ENCODE data around the gene FLCN. TPM values are rescaled to one million over a fixed set of nuclear protein-coding genes. Genes with fewer than 3 reads are reported as not detected.
"Not testable (repeated sequence)": the region's sequence is repeated elsewhere in the genome, so short reads cannot be mapped to it uniquely, and the experiment has no call there.

The FLCN gene
- total RNA-seq, 1 experiment from 2014 or later, result 38.8 TPM

- H3K27me3 ChIP-seq (ENCODE audit: insufficient read depth, low read depth), result no peaks in the 10 kb centered on the region
- H4K20me1 ChIP-seq (ENCODE audit: insufficient read depth), result peaks cover 42% of the 10 kb centered on the region
- H3K79me2 ChIP-seq (ENCODE audit: low read depth), result peaks cover 47% of the 10 kb centered on the region
- POLR2A ChIA-PET (ENCODE audit: unreplicated experiment), result interaction anchor here (0.6 to 0.7 kb wide), 3 partner anchors 32 to 311 kb away, joined by 4 to 7 read pairs (median 5); partner anchors contain the start of gene PEMT
- no peaks in the 10 kb centered on the region for H3K9me3 ChIP-seq (ENCODE audit: insufficient read depth, low read depth)
- H2AFZ ChIP-seq, result peak within 1 kb of the TSS; percentile 95
- H3K36me3 ChIP-seq (ENCODE audit: low read depth), result 0 out of 2 replicates have a peak, but pooled peaks cover 8% of the 10 kb centered on the region
- H3K4me3 ChIP-seq, result peak within 1 kb of the TSS; percentile 87
- H3K4me1 ChIP-seq (replicated peaks; ENCODE audit: insufficient read depth), result peaks cover 12% of the 10 kb centered on the region
- BruUV-seq (replicated peaks), result no TSS peak
- peak; percentile 94 to 95 for DNase-seq
- TF ChIP-seq EZH2 (IDR thresholded peaks at IDR 0.05; ENCODE audit: low read depth) (no peak), CTCF (conservative IDR thresholded peaks at IDR 0.05) (no peak)
- peak within 1 kb of the TSS; percentile 79 for H3K4me2 ChIP-seq
- H3K27ac ChIP-seq, result peak within 1 kb of the TSS; percentile 58
- CTCF ChIA-PET, result interaction anchor here (0.6 to 0.7 kb wide), 2 partner anchors 215 to 1082 kb away, joined by 3 to 17 read pairs; partner anchors contain the start of gene RASD1
- H3K9me2 ChIP-seq (ENCODE audit: insufficient read depth), result no peaks in the 10 kb centered on the region
- intact Hi-C loops (cut with micrococcal nuclease; ENCODE audit: unreplicated experiment), result loop anchor here (1.0 to 5.0 kb wide), 2 partner anchors 22 to 901 kb away; partner anchors contain the start of genes ALKBH5 and NT5M
- H3F3A ChIP-seq (ENCODE audit: insufficient read depth, low read depth), result peaks cover 6% of the 10 kb centered on the region; the same call in 1 of the 2 replicates
Measured at GRCh38 chr17:17280613-17281549, 43.9 kb upstream of the FLCN start, which contains the start of gene COPS3. Gene COPS3 (minus strand): TSS chr17:17281246. CDS start chr17:17281186, 60 bp downstream.

- Histone ChIP-seq H3F3A (ENCODE audit: insufficient read depth, low read depth) (peaks cover 6% of the 10 kb centered on the region; the same call in 1 of the 2 replicates), H2AFZ (no peak overlapping the region), H3K36me3 (ENCODE audit: low read depth) (0 out of 2 replicates have a peak, but pooled peaks cover 9% of the 10 kb centered on the region), H4K20me1 (ENCODE audit: insufficient read depth) (peaks cover 54% of the 10 kb centered on the region), H3K9me3 (ENCODE audit: insufficient read depth, low read depth) (no peaks in the 10 kb centered on the region), H3K9me2 (ENCODE audit: insufficient read depth) (no peaks in the 10 kb centered on the region), H3K4me2 (peak overlapping the region; percentile 79), H3K4me1 (replicated peaks; ENCODE audit: insufficient read depth) (peaks cover 12% of the 10 kb centered on the region), H3K79me2 (ENCODE audit: low read depth) (peaks cover 58% of the 10 kb centered on the region), H3K27me3 (ENCODE audit: insufficient read depth, low read depth) (no peaks in the 10 kb centered on the region), H3K27ac (no peak overlapping the region), H3K4me3 (peak overlapping the region; percentile 87)
- ChIA-PET CTCF (no interaction called here), POLR2A (ENCODE audit: unreplicated experiment) (no interaction called here)
- BruUV-seq (replicated peaks), result no TSS peak
- DNase-seq, result no peak
- intact Hi-C loops (cut with micrococcal nuclease; ENCODE audit: unreplicated experiment), result no loop called here
- TF ChIP-seq EZH2 (IDR thresholded peaks at IDR 0.05; ENCODE audit: low read depth), result no peak
Measured at GRCh38 chr17:17279316-17279715, 42.3 kb upstream of the FLCN start.

GRCh38 chr17:17277431-17277830 is 40.5 kb upstream of the FLCN start:
- H3K4me2 ChIP-seq; H3K9me3 ChIP-seq (ENCODE audit: insufficient read depth, low read depth); H3K27ac ChIP-seq; POLR2A ChIA-PET (ENCODE audit: unreplicated experiment); H3K4me3 ChIP-seq; H2AFZ ChIP-seq; H3K27me3 ChIP-seq (ENCODE audit: insufficient read depth, low read depth); DNase-seq; H3K9me2 ChIP-seq (ENCODE audit: insufficient read depth); H3F3A ChIP-seq (ENCODE audit: insufficient read depth, low read depth); intact Hi-C loops (cut with micrococcal nuclease; ENCODE audit: unreplicated experiment); BruUV-seq (replicated peaks): not testable (repeated sequence)
- peaks cover 70% of the 10 kb centered on the region for H3K79me2 ChIP-seq (ENCODE audit: low read depth)
- peaks cover 12% of the 10 kb centered on the region for H3K4me1 ChIP-seq (replicated peaks; ENCODE audit: insufficient read depth)
- CTCF ChIA-PET, result interaction anchor here (0.7 kb wide), 1 partner anchor 14 kb away, joined by 3 read pairs; no protein-coding TSS in a partner anchor
- 0 out of 2 replicates have a peak, but pooled peaks cover 15% of the 10 kb centered on the region for H3K36me3 ChIP-seq (ENCODE audit: low read depth)
- H4K20me1 ChIP-seq (ENCODE audit: insufficient read depth), result peaks cover 56% of the 10 kb centered on the region

GRCh38 chr17:17275971-17276370 is 39.0 kb upstream of the FLCN start:
- H3K36me3 ChIP-seq (ENCODE audit: low read depth), result peaks cover 21% of the 10 kb centered on the region; the same call in 1 of the 2 replicates
- no peak overlapping the region for H3K27ac ChIP-seq
- H3K27me3 ChIP-seq (ENCODE audit: insufficient read depth, low read depth), result no peaks in the 10 kb centered on the region
- H3K4me2 ChIP-seq, result no peak overlapping the region
- CTCF ChIA-PET, result no interaction called here
- H4K20me1 ChIP-seq (ENCODE audit: insufficient read depth), result peaks cover 67% of the 10 kb centered on the region
- POLR2A ChIA-PET (ENCODE audit: unreplicated experiment), result no interaction called here
- no peak overlapping the region for H3K4me3 ChIP-seq
- peaks cover 12% of the 10 kb centered on the region for H3K4me1 ChIP-seq (replicated peaks; ENCODE audit: insufficient read depth)
- H3K9me3 ChIP-seq (ENCODE audit: insufficient read depth, low read depth), result no peaks in the 10 kb centered on the region
- H3K79me2 ChIP-seq (ENCODE audit: low read depth), result peaks cover 76% of the 10 kb centered on the region
- H3F3A ChIP-seq (ENCODE audit: insufficient read depth, low read depth), result peaks cover 10% of the 10 kb centered on the region; the same call in 1 of the 2 replicates
- H3K9me2 ChIP-seq (ENCODE audit: insufficient read depth), result no peaks in the 10 kb centered on the region
- BruUV-seq (replicated peaks), result no TSS peak
- H2AFZ ChIP-seq, result no peak overlapping the region
- intact Hi-C loops (cut with micrococcal nuclease; ENCODE audit: unreplicated experiment), result no loop called here
- TF ChIP-seq CTCF (conservative IDR thresholded peaks at IDR 0.05) (no peak), EZH2 (IDR thresholded peaks at IDR 0.05; ENCODE audit: low read depth) (no peak)
- no peak for DNase-seq

Measured in PC-9 (cell line).